Right lung (tissue), 5 donors: ENCODE measurements around the gene PARN. TPM values are rescaled to one million over a fixed set of nuclear protein-coding genes. Genes with fewer than 3 reads are reported as not detected.
"Not testable (repeated sequence)": the region's sequence is repeated elsewhere in the genome, so short reads cannot be mapped to it uniquely, and the experiment has no call there.

Source experiments
- DNase-seq, 2 donors: peaks; one replicate each; pipeline ENCODE4 v3.0.0-alpha.2; 2013
- polyA plus RNA-seq, 5 donors: library from polyadenylated mRNA; unstranded; fragments of 120-200 nt; gene quantifications; one replicate each; pipeline versions ENCODE4 v1.2.1 to v1.2.3, GENCODE V29; 2013; ENCODE audit warnings: inconsistent platforms in 1 of 5, low replicate concordance in 1 of 5; ENCODE audit not compliant: insufficient read length in 5 of 5, insufficient read depth in 1 of 5

Gene PARN
- polyA plus RNA-seq, 5 donors, result 24.4 to 30.1 (median 27.3) TPM

DNA sequence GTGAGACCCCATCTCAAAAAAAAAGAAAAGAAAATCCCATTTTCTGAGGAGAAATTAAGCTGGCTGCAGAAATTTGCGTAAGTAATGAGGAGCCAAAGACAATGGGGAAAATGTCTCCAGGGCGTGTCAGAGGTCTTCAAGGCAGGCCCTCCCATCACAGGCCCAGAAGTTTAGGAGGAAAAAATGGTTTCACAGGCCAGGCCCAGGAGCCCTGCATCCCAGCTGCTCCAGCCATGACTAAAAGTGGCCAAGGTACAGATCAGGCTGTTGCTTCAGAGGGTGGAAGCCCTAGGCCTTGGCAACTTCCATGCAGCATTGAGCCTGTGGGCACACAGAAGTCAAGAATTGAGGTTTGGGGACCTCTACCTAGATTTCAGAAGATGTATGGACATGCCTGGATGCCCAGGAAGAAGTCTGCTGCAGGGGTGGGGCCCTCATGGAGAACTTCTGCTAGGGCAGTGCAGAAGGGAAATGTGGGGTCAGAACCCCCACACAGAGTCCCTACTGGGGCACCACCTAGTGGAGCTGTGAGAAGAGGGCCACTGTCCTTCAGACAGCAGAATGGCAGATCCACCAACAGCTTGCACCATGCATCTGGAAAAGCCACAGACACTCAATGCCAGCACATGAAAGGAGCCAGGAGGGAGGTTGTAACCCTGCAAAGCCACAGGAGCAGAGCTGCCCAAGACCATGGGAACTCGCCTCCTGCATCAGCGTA is 55.2 kb downstream of the PARN start:
- not testable (repeated sequence) for DNase-seq

DNA sequence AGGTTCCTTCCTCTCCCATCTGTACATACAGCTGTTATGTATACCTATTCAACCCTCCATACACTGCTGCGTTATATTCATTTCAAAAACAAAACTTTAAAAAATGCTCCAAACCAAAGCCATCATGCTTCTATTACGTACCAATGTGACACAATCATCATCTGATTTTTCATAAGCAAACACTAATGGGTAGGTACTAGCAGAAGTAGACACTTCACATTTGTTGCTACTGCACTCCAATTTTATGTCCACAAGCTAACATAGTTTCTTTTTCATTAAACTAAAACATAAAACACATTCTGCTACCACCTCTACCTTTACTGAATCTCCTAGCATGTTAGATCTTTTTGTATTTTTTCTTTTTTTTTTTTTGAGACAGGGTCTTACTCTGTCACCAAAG is 57.5 kb downstream of the PARN start:
- no peak for DNase-seq

DNA sequence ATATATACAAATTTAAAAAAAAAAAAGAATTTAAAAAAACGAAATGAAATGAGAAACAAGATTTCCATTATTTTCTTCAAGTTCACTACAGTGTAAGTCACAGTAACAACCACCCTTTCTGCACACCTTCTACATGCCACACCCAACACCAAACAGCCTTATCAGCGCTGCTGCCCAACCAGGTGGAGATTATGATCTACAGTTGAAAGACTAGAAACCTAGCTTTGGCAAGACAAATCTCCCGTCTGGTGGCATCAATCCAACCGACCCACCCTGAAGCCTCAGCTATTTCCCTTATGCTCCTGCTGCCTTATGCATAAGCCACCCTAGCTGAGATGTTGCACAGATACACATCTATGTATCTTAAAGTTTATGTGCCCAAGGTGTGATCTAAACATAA is 60.8 kb downstream of the PARN start:
- DNase-seq, result no peak

- DNase-seq, result no peak
These were observed 63.5 kb downstream of the PARN start for GRCh38 chr16:14566599-14566998.

DNA sequence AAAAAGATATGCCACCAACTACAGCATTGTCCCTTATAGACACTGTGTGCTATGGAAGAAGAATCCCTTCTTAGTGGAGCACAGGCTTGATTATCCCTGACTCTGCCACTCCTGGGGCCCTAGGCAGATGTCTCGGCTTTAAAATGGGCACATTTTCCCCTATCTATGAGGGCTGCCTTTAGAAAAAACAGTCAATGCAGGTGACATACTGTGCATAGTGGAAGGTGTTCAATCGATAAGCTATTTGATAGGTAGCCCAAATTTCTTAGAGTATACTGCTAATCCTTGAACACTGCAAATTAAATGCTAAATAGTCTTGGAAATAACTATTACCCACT is 64.4 kb downstream of the PARN start:
- DNase-seq, result no peak

DNA sequence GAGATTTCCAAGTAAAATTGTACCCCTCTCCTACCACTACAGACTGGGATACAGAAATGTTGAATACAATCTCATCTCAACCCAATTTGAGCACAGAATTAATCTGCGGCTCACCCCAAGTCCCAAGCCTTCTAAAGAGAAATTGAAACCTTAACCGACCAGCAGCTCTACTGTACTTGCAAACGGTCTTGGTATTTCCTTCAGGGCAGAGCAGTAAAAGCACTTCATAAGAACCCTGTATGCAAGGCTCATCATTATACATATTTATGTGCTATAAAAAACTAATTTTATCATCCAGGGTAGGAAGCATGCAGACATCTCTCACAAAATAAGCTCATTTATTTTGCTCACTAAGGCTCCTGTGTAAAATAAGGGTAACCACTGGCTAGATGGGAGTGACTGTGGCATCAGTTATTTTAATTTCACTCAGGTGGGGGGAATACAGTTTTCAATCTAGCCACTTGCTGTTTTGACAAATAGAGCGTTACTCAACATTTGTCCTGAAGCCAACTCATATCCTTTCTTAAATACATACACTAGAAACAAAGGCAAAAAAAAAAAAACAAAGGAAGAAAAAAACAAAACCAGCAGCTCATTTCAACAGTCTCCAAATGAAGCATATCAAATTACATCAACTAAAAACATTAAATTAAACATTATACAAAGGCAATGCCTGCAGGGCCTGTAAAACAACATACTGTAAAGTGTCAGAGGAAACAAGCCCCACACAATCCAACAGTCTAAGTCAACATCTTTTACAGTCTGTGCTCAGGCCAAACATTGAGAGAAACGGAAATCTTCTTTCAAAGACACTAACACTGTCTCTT is 65.0 kb downstream of the PARN start:
- DNase-seq, result peak in 1 of 2 donors; percentile 11

DNA sequence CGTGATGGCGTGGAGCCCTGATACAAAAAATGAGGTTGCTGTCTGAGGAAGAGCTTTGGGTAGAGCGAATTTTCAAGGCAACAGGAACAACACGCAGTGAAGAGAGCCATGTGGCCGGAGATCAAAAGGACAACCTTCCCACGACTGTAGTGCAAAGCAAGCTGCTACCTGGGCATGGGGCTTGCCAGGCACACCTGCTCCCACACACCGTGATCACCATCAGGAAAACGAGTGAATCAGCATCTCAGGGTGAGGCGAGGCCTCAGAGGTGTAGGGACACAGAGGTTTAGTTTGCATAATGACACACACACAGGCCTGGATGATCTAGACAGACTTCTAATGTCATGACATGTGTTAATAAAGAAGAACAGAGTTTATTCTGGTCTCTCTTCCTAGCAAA is 65.7 kb downstream of the PARN start:
- DNase-seq, result no peak

DNA sequence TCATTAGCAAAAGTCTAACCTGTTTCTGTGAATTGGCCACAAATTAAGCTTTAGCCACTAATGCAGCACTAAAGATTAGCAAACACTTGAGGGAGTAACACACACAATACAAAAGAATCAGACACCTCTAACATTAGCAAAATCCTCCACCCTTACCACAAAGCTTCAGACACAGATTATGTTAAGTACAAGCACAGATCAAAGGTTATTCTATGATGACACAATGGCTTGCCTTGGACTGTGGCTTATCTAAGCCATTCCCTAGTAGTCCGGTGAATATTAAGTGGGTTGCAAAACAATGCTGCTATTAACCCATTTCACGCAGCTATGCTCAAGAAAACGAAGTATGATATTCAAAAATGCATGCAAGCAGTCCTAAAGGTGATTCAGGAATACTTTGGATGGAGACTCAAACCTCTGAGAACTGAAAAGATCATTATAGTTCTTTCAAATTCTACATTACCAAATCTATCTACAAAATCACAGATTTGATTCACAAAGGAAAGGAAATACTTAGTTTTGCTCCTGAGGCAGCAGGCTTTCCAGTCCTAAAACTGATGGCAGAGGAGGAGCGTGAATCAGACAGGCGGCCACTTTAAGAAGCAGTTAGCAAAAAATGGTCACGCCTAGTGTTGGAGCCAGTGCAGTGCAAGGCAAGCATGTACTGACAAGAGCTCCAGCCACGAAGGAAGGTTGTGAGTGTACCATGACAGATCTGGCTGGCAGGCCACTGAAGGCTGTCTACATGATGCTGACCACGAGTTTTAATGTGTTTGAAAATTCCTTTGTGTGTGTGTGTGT is 67.2 kb downstream of the PARN start:
- no peak for DNase-seq

DNA sequence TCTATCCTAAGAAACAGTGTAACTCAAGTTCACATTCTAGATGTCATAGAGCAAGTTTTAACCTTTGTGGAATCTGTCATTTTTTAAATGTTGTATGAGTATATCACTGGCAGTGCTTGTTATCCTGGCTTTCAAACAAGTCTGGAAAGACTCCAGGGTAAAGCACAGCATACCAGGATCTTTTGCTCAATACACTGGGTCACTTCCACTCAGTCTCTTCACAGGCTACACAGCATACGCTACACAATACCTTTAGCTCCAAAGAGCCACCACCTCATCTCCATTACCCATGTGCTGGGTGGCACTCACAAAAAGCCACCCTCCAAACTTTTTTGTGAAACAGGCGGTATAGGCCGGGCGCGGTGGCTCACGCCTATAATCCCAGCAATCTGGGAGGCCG is 69.5 kb downstream of the PARN start:
- DNase-seq, result no peak

- DNase-seq, result peak; percentile 23
These were observed 70.2 kb downstream of the PARN start for GRCh38 chr16:14559809-14560241.

- DNase-seq, result no peak
These were observed 76.6 kb downstream of the PARN start for GRCh38 chr16:14553447-14553846.

DNA sequence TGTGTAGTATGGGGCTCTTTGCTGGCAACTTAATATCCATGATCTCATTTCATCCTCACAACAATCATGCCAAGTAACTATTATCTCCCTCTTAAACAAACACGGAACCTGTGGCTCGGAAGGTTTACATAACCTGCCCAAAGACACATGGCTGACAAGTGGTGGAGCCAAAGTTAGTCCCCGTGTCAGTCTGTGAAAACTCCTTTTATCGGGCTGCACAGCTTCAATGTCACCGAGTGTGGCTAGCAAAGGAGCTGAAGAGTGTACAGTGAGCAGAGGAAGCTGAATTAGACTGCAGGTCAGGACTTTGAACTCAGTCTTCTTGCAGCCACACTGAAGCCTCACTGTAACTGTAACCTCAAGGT is 80.3 kb downstream of the PARN start:
- DNase-seq, result no peak

- DNase-seq, result no peak
These were observed 80.9 kb downstream of the PARN start for GRCh38 chr16:14548933-14549788.

- no peak for DNase-seq
These were observed 84.6 kb downstream of the PARN start for GRCh38 chr16:14545346-14545884.

DNA sequence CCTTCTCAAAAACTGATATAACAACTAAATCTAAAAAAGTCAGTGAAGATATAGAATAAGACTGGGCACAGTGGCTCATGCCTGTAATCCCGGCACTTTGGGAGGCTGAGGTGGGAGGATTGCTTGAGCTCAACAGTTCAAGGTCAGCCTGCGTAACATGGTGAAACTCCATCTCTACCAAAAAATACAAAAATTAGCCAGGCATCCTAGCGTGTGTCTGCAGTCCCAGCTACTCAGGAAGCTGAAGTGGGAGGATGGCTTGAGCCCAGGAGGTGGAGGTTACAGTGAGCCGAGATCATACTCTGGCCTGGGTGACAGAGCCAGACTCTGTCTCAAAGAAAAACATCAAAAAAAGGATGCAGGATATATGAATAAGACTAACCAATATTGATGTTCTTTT is 85.2 kb downstream of the PARN start:
- not testable (repeated sequence) for DNase-seq

DNA sequence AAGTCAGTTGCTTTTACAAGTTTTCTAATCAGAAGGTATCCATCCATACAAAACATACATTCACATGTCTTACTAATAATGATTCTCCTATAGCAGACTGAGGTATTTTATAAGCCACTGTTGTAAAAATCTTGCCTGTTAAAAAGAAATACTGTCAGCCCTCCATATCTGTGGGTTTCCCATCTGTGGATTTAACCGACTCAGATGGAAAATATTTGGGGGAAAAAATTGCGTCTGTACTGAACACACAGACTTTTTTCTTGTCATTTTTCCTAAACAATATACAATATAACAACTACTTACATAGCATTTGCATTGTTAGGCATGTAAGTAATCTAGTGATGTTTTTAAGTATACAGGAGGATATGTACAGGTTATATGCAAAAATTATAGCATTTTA is 90.4 kb downstream of the PARN start:
- no peak for DNase-seq

- no peak for DNase-seq
These were observed 90.9 kb downstream of the PARN start for GRCh38 chr16:14539156-14539555.

DNA sequence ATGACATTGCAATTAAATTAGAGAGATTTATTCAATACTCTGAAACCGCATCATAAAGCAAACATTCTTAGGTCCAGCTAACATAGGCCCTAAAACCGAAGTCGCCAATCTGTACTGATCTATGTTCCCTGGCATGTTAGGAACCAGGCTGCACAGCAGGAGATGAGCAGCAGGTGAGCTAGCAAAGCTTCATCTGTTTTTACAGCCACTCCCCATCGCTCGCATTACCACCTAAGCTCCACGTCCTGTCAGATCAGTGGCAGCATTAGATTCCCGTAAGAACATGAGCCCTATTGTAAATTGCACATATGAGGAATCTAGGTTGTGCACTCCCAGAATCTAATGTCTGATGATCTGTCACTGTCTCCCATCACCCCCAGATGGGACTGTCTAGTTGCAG is 91.5 kb downstream of the PARN start:
- DNase-seq, result no peak

- no peak for DNase-seq
These were observed 98.4 kb downstream of the PARN start for GRCh38 chr16:14531613-14532012.

DNA sequence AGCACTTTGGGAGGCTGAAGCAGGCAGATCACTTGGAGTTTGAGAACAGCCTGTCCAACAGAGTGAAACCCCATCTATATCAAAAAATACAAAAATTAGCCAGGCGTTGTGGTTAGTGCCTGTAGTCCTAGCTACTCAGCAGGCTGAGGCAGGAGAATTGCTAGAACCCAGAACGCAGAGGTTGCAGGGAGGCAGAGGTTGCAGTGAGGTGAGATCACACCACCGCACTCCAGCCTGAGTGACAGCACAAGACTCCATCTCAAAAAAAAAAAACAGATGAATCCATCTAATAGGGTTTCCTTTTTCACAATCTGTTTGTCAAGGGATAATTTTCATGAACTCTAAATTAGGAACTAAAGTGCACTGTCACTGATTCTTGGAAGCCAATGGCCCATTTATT is 99.0 kb downstream of the PARN start:
- DNase-seq, result no peak

DNA sequence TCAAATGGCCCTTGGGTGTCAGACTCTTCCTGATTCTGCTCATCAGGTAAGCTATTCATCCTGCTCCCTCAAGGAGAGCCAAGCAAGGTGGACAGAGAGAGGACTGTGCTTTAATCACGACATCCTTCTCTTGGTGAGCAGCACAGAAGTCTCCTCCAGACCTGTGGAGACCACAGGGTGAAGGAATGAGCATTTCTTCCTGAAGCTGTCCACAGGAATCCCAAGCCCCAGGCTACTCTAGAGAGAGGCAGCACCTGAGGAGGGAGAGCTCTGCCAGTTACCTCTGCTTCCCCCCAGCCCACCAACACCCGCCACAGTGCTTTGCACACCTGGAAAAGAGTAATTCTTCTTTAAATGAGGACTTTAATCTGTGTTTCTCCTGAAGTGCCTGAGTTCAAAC is 100.0 kb downstream of the PARN start:
- no peak for DNase-seq
